ENCODE measurements around the gene KCNT1.

DNA sequence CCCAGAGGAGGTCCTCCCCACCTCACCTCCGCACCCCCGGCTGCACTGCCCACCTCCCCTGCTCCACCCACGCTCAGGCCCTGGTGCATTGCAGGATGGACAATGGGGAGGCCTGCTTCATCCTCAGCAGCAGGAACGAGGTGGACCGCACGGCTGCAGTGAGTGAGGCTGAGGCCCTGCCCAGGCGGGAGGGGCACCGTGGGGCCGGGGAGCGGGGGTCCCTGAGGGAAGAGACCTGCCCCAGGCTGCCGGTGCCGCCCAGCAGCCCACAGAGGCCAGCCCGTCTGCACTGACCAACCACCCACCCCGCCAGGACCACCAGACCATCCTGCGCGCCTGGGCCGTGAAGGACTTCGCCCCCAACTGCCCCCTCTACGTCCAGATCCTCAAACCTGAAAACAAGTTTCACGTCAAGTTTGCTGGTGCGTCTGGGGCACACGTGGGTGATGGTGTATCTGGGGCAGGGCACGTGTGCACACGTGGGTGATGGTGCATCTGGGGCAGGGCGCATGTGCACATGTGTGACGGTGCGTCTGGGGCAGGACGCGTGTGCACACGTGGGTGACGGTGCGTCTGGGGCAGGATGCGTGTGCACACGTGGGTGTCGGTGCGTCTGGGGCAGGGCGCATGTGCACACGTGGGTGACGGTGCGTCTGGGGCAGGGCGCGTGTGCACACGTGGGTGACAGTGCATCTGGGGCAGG lies 66.7 kb downstream of the KCNT1 start:
- TF ChIP-seq, protein P1, sequence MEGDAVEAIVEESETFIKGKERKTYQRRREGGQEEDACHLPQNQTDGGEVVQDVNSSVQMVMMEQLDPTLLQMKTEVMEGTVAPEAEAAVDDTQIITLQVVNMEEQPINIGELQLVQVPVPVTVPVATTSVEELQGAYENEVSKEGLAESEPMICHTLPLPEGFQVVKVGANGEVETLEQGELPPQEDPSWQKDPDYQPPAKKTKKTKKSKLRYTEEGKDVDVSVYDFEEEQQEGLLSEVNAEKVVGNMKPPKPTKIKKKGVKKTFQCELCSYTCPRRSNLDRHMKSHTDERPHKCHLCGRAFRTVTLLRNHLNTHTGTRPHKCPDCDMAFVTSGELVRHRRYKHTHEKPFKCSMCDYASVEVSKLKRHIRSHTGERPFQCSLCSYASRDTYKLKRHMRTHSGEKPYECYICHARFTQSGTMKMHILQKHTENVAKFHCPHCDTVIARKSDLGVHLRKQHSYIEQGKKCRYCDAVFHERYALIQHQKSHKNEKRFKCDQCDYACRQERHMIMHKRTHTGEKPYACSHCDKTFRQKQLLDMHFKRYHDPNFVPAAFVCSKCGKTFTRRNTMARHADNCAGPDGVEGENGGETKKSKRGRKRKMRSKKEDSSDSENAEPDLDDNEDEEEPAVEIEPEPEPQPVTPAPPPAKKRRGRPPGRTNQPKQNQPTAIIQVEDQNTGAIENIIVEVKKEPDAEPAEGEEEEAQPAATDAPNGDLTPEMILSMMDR (IDR thresholded peaks at IDR 0.05; ENCODE audit: low read depth, low read length): no peak
- no peak for TF ChIP-seq POLR2A (IDR thresholded peaks at IDR 0.05; ENCODE audit: extremely low read depth, insufficient read length)
- no peak for TF ChIP-seq MYC (IDR thresholded peaks at IDR 0.05; ENCODE audit: low read depth, low read length)
